ENCODE data around the gene WNT3. TPM values are rescaled to one million over a fixed set of nuclear protein-coding genes. Genes with fewer than 3 reads are reported as not detected.

WNT3 gene
- total and polyA plus RNA-seq, 10 of the 15 experiments (the other 5 are each of a cell fraction or from before 2014, with no cell fraction given) = 0.01 to 0.03 TPM; not detected in 8

DNA sequence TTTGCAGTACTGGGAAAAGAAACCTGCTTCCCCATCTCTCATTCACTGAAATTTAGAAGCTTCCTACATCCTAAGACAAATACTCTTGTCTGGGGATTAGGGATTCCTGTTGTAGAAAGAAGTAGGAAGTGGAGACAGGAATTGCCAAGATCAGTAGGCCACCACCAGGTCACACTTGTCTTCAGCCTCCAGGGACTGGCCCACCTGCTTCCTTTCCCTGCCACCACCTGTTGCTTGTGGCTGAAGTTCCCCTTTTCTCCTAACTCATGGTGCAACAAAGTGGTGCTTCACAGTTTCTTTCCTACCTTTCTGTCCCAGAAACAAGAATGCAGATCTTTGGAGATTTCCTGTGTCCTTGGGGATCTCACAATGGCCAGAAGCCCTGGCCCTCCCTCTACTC lies 82.4 kb downstream of the WNT3 start (continued):
- TF ChIP-seq GABPA (IDR thresholded peaks at IDR 0.05; ENCODE audit: low read depth) (no peak), TCF3 (IDR thresholded peaks at IDR 0.05; ENCODE audit: borderline replicate concordance, insufficient read depth, low read depth, low read length) (0 out of 2 replicates have a peak, but pooled peaks have one; percentile 43), ASH2L (IDR thresholded peaks at IDR 0.05; ENCODE audit: borderline replicate concordance, low read depth) (no peak), POLR2A (IDR thresholded peaks at IDR 0.05; ENCODE audit: low read depth, low read length) (no peak), TARDBP (IDR thresholded peaks at IDR 0.05; ENCODE audit: borderline replicate concordance) (no peak), USF1 (IDR thresholded peaks at IDR 0.05; ENCODE audit: borderline replicate concordance, extremely low read length, insufficient read depth, low read depth, low read length) (no peak), YY1 (IDR thresholded peaks at IDR 0.05; ENCODE audit: low read depth, low read length) (no peak), STAT1 (conservative IDR thresholded peaks at IDR 0.05) (no peak), SIX5 (IDR thresholded peaks at IDR 0.05; ENCODE audit: low read depth, low read length, severe bottlenecking) (no peak), CEBPZ (IDR thresholded peaks at IDR 0.05; ENCODE audit: low read depth, low read length) (no peak), MYB (IDR thresholded peaks at IDR 0.05; ENCODE audit: borderline replicate concordance, low read depth, low read length) (no peak), ZSCAN29 (IDR thresholded peaks at IDR 0.05) (no peak), HCFC1 (IDR thresholded peaks at IDR 0.05; ENCODE audit: low read length) (no peak), MTA3 (IDR thresholded peaks at IDR 0.05; ENCODE audit: borderline replicate concordance, low read length) (no peak), IRF4 (IDR thresholded peaks at IDR 0.05; ENCODE audit: low read depth, low read length) (no peak), IKZF1 (conservative IDR thresholded peaks at IDR 0.05) (peak; percentile 56), ZNF24 (IDR thresholded peaks at IDR 0.05) (no peak), HDGF (IDR thresholded peaks at IDR 0.05) (no peak), MTA2 (IDR thresholded peaks at IDR 0.05; ENCODE audit: low read depth) (peak; percentile 13; the same call in 1 of the 2 replicates), CREM (IDR thresholded peaks at IDR 0.05; ENCODE audit: low read depth) (no peak), TCF12 (IDR thresholded peaks at IDR 0.05; ENCODE audit: low read depth, low read length) (peak; percentile 55; the same call in 1 of the 2 replicates), MEF2B (IDR thresholded peaks at IDR 0.05; ENCODE audit: partially characterized antibody, poor library complexity, severe bottlenecking) (no peak), ZBED1 (IDR thresholded peaks at IDR 0.05; ENCODE audit: borderline replicate concordance) (no peak)
- TF ChIP-seq, protein P1, sequence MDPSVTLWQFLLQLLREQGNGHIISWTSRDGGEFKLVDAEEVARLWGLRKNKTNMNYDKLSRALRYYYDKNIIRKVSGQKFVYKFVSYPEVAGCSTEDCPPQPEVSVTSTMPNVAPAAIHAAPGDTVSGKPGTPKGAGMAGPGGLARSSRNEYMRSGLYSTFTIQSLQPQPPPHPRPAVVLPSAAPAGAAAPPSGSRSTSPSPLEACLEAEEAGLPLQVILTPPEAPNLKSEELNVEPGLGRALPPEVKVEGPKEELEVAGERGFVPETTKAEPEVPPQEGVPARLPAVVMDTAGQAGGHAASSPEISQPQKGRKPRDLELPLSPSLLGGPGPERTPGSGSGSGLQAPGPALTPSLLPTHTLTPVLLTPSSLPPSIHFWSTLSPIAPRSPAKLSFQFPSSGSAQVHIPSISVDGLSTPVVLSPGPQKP (IDR thresholded peaks at IDR 0.05; ENCODE audit: low read depth, low read length) = no peak
- TF ChIP-seq, protein P2, sequence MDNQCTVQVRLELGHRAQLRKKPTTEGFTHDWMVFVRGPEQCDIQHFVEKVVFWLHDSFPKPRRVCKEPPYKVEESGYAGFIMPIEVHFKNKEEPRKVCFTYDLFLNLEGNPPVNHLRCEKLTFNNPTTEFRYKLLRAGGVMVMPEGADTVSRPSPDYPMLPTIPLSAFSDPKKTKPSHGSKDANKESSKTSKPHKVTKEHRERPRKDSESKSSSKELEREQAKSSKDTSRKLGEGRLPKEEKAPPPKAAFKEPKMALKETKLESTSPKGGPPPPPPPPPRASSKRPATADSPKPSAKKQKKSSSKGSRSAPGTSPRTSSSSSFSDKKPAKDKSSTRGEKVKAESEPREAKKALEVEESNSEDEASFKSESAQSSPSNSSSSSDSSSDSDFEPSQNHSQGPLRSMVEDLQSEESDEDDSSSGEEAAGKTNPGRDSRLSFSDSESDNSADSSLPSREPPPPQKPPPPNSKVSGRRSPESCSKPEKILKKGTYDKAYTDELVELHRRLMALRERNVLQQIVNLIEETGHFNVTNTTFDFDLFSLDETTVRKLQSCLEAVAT (IDR thresholded peaks at IDR 0.05) = no peak

Data from GM12878 (cell line).